A673 (cell line): ENCODE data around the gene ACOD1.

ENCODE experiments used
- CTCF ChIP-seq: fragments of 300-800, 200-600 bp; sonication (generic); conservative IDR thresholded peaks from 2 replicates; pipeline ENCODE4 v1.5.1; 2017; ENCODE audit warnings: low read depth, mild to moderate bottlenecking, antibody characterized with exemption, low read length, moderate library complexity, mixed read lengths
- EZH2 ChIP-seq: fragments of 200-600 bp; sonication (generic); IDR thresholded peaks from 2 replicates; pipeline ENCODE4 v1.6.1; 2017; ENCODE audit warnings: borderline replicate concordance, low read depth, mild to moderate bottlenecking, mixed read lengths, antibody characterized with exemption, low read length; ENCODE audit not compliant: poor library complexity, severe bottlenecking

- no peak for TF ChIP-seq CTCF
- no peak for TF ChIP-seq EZH2
Measured at GRCh38 chr13:76934671-76935070, 13.6 kb upstream of the ACOD1 start.
